Colonic mucosa (tissue), 4 donors: Measurements from ENCODE around the gene FTSJ1. TPM values are rescaled to one million over a fixed set of nuclear protein-coding genes. Genes with fewer than 3 reads are reported as not detected.
"Not testable (repeated sequence)": the region's sequence is repeated elsewhere in the genome, so short reads cannot be mapped to it uniquely, and the experiment has no call there.

Experiments used
- DNase-seq: peaks from one replicate; pipeline ENCODE4 v3.0.0-alpha.2; 2020
- H3K27ac ChIP-seq: fragments of 200-600 bp; one replicate; pipeline ENCODE4 v1.8.0; 2021
- H3K27me3 ChIP-seq: fragments of 200-600 bp; one replicate; pipeline ENCODE4 v1.8.0; 2021
- H3K36me3 ChIP-seq: fragments of 200-600 bp; one replicate; pipeline ENCODE4 v1.8.0; 2021
- H3K4me1 ChIP-seq: fragments of 200-600 bp; one replicate; pipeline ENCODE4 v1.8.0; 2021; ENCODE audit warnings: mild to moderate bottlenecking
- H3K4me3 ChIP-seq: fragments of 200-600 bp; one replicate; pipeline ENCODE4 v1.8.0; 2021
- H3K9ac ChIP-seq, 2 donors: one replicate each; pipeline ENCODE4 v1.7.0; 2013; ENCODE audit warnings: control low read depth in 2 of 2, low read depth in 2 of 2, low read length in 2 of 2
- H3K9me3 ChIP-seq: fragments of 200-600 bp; one replicate; pipeline ENCODE4 v1.8.0; 2021
- intact Hi-C: fragments of 100-400 bp; cut with DNase I; formaldehyde crosslinking; loops from one replicate; pipeline ENCODE4 v1.14.1; 2022
- total RNA-seq, 2 donors: library from RNA; stranded (reverse); fragmentation: NEBNext Ultra II Directional in 1 of 2; extraction: Animal tissue kit (Norgen Biotek cat#: 25700) in 1 of 2; gene quantifications; one replicate each; pipeline ENCODE4 v1.2.1, GENCODE V29; 2021
- TF ChIP-seq, protein P1 (sequence below): fragments of 200-600 bp; IDR thresholded peaks from one replicate; pipeline ENCODE4 v1.8.0; 2022; ENCODE audit warnings: antibody characterized with exemption, mild to moderate bottlenecking
- donor health status: healthy.
- donor health status: DM: no; HTN: no; CAD: no.
- donor health status: DM: no; HTN: no; CAD: no.

Gene FTSJ1
- total RNA-seq, 2 donors from 2014 or later: 18.0 to 38.7 TPM

DNA sequence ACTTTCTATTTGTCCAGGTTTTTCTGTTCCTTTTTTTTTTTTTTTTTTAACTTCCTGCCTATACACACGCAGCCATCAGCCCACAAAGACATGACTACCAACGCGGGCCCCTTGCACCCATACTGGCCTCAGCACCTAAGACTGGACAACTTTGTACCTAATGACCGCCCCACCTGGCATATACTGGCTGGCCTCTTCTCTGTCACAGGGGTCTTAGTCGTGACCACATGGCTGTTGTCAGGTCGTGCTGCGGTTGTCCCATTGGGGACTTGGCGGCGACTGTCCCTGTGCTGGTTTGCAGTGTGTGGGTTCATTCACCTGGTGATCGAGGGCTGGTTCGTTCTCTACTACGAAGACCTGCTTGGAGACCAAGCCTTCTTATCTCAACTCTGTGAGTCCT, 47.7 kb downstream of the FTSJ1 start:
- DNase-seq: no peak
- no peaks in the 10 kb centered on the region for H3K4me1 ChIP-seq
- H3K9ac ChIP-seq: no peak overlapping the region
- H3K9me3 ChIP-seq: no peaks in the 10 kb centered on the region
- intact Hi-C loops: no loop called here
- TF ChIP-seq, protein P1, sequence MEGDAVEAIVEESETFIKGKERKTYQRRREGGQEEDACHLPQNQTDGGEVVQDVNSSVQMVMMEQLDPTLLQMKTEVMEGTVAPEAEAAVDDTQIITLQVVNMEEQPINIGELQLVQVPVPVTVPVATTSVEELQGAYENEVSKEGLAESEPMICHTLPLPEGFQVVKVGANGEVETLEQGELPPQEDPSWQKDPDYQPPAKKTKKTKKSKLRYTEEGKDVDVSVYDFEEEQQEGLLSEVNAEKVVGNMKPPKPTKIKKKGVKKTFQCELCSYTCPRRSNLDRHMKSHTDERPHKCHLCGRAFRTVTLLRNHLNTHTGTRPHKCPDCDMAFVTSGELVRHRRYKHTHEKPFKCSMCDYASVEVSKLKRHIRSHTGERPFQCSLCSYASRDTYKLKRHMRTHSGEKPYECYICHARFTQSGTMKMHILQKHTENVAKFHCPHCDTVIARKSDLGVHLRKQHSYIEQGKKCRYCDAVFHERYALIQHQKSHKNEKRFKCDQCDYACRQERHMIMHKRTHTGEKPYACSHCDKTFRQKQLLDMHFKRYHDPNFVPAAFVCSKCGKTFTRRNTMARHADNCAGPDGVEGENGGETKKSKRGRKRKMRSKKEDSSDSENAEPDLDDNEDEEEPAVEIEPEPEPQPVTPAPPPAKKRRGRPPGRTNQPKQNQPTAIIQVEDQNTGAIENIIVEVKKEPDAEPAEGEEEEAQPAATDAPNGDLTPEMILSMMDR: no peak
- no peak overlapping the region for H3K27ac ChIP-seq
- H3K4me3 ChIP-seq: no peak overlapping the region
- H3K27me3 ChIP-seq: no peaks in the 10 kb centered on the region
- H3K36me3 ChIP-seq: no peaks in the 10 kb centered on the region

DNA sequence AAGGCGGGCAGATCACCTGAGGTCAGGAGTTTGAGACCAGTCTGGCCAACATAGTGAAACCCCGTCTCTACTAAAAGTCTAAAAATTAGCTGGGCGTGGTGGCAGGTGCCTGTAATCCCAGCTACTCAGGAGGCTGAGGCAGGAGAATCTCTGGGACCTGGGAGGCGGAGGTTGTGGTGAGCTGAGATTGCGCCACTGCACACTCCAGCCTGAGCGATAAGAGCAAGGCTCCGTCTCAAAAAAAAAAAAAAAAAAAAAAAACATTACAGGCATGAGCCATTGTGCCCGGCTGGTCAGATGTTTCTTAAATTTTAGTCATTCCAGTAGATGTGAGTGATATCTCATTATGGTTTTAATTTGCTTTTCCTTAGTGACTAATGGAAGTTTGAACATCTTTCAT, 49.9 kb downstream of the FTSJ1 start:
- intact Hi-C loops, H3K36me3 ChIP-seq, DNase-seq, H3K9ac ChIP-seq, H3K9me3 ChIP-seq, H3K4me1 ChIP-seq, H3K27ac ChIP-seq, H3K27me3 ChIP-seq, H3K4me3 ChIP-seq: not testable (repeated sequence)

DNA sequence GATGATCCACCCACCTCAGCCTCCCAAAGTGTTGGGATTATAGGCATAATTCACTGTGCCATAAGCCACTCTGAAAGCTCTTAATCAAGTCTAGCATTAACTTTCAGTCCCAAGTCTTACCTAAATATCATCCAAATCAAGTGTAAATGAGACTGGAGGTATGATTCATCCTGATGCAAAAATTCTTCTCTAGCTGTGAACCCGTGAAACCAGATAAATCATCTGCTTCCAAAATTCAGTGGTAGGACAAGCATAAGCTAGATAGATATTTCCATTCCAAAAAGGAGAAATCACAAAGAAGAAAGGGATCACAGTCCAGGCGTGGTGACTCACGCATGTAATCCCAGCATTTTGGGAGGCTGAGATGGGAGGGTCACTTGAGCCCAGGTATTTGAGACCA, 54.7 kb downstream of the FTSJ1 start:
- Histone ChIP-seq H3K4me3 (no peak overlapping the region), H3K4me1 (no peaks in the 10 kb centered on the region), H3K9ac (no peak overlapping the region), H3K36me3 (no peaks in the 10 kb centered on the region), H3K27me3 (no peaks in the 10 kb centered on the region), H3K9me3 (no peaks in the 10 kb centered on the region), H3K27ac (peak overlapping the region; percentile 63)
- DNase-seq: no peak
- intact Hi-C loops: no loop called here
- TF ChIP-seq, protein P1: no peak

DNA sequence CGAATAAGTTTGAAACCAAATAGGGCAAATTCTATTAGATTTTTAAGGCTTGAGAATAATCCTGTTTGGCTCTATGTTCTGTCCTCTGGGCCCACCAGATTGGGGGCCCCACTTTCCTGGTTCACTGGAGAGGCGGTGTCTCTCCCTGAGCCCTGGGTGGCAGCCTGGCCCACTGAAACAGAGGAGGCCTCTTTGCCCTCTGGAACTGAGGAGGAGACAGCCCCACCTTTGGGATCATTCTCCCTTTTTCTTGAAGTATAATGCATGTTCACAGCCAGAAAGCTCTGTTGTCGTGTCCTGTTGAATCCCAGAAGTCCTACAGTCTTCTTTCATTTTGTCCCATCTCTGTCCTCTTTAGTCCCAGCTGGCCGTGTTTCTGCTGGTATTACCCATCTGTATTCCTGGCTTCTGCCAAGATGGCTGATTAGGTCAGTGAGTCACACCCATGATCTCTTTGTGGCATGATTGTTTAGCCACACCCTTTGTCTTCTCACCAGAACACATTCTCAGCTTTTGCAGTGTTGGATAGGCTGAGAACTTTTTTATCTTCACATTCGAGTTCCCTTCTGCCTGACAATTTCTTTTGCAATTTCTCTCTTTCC, 55.5 kb downstream of the FTSJ1 start:
- Histone ChIP-seq H3K27ac (peak overlapping the region; percentile 63), H3K4me1 (no peaks in the 10 kb centered on the region), H3K9ac (no peak overlapping the region), H3K36me3 (no peaks in the 10 kb centered on the region), H3K27me3 (no peaks in the 10 kb centered on the region), H3K4me3 (no peak overlapping the region), H3K9me3 (no peaks in the 10 kb centered on the region)
- intact Hi-C loops: no loop called here
- DNase-seq: no peak
- TF ChIP-seq, protein P1: no peak

DNA sequence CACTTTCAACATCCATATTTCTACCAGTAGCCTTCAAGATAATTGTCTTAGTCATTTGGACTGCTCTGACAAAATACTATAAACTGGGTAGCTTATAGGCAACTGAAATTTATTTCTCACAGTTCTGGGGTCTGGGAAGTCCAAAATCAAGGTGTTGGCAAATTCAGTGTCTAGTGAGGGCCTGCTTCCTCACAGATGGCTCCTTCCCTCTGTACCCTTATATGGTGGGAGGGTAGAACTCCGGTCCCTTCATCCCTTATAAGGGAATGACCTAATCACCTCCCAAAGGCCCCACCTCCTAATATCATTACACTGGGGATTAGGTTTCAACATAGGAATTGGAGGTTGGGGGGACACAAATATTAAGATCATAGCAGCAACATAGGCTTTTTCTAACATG, 56.2 kb downstream of the FTSJ1 start:
- DNase-seq: no peak
- Histone ChIP-seq H3K9ac (no peak overlapping the region), H3K27me3 (no peaks in the 10 kb centered on the region), H3K27ac (peak overlapping the region; percentile 63), H3K9me3 (no peaks in the 10 kb centered on the region), H3K4me3 (no peak overlapping the region), H3K36me3 (no peaks in the 10 kb centered on the region), H3K4me1 (no peaks in the 10 kb centered on the region)
- TF ChIP-seq, protein P1: no peak
- intact Hi-C loops: no loop called here

DNA sequence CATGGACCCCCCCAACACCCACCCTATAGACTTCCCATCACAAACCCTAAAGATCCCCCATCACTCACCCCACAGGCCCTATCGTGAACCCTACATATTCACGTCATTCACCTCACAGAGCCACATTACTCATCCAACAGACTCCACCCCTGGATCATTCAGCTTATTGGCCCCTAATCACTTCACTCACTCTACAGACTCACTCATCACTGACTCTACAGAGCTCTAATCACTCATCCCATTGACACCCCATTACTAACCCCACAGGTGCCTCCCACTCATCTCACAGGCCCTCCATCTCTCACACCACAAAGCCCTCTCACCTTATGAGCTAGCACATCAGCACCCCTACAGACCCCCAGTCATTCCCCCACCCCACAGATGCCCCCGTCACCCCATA, 57.2 kb downstream of the FTSJ1 start:
- intact Hi-C loops: no loop called here
- H3K9ac ChIP-seq: no peak overlapping the region
- H3K27me3 ChIP-seq: no peaks in the 10 kb centered on the region
- H3K27ac ChIP-seq: no peak overlapping the region
- H3K9me3 ChIP-seq: no peaks in the 10 kb centered on the region
- H3K4me3 ChIP-seq: no peak overlapping the region
- no peak for DNase-seq
- no peaks in the 10 kb centered on the region for H3K36me3 ChIP-seq
- TF ChIP-seq, protein P1: no peak
- no peaks in the 10 kb centered on the region for H3K4me1 ChIP-seq

Other genes starting within 250 kb of the FTSJ1 start
- under 1 TPM in 1 of 2 donors, not detected in 1; 0.32 TPM for gene SSX1, start 220.8 kb upstream of the FTSJ1 start, total RNA-seq
- not detected for gene SSX3, start 119.5 kb upstream of the FTSJ1 start, total RNA-seq
- gene SSX4, start 92.7 kb upstream of the FTSJ1 start, total RNA-seq: not detected
- gene SSX4B, start 64.2 kb upstream of the FTSJ1 start, total RNA-seq: not detected
- gene SLC38A5, start 5.9 kb upstream of the FTSJ1 start, total RNA-seq: 10 to 100 TPM; 18.8 to 89.3 TPM
- gene PORCN, start 32.8 kb downstream of the FTSJ1 start, total RNA-seq: 1 to 10 TPM; 3.6 to 5.3 TPM
- gene EBP, start 45.6 kb downstream of the FTSJ1 start, total RNA-seq: 100 to 1,000 TPM; 225 to 271 TPM
- gene TBC1D25, start 63.5 kb downstream of the FTSJ1 start, total RNA-seq: 10 to 100 TPM in 1 of 2 donors, 1 to 10 TPM in 1; 8.1 to 11.6 TPM
- gene RBM3, start 98.3 kb downstream of the FTSJ1 start, total RNA-seq: 100 to 1,000 TPM in 1 of 2 donors, 10 to 100 TPM in 1; 92.1 to 175 TPM
- gene WDR13, start 121.3 kb downstream of the FTSJ1 start, total RNA-seq: 100 to 1,000 TPM in 1 of 2 donors, 10 to 100 TPM in 1; 90.4 to 121 TPM
- 1 to 10 TPM; 3.0 to 4.9 TPM for gene WAS, start 207.6 kb downstream of the FTSJ1 start, total RNA-seq
- gene SUV39H1, start 220.5 kb downstream of the FTSJ1 start, total RNA-seq: 10 to 100 TPM in 1 of 2 donors, 1 to 10 TPM in 1; 4.8 to 16.8 TPM